CD4-positive, alpha-beta T cell (primary cell): ENCODE data around the gene APOBEC3G. TPM values are rescaled to one million over a fixed set of nuclear protein-coding genes. Genes with fewer than 3 reads are reported as not detected.
"Not testable (repeated sequence)": the region's sequence is repeated elsewhere in the genome, so short reads cannot be mapped to it uniquely, and the experiment has no call there.

Source experiments
- ATAC-seq: fragments of 200-7000 bp; cut with Tn5 transposase; one replicate; pipeline ENCODE4 v1.10.0; 2022; ENCODE audit warnings: mild to moderate bottlenecking; ENCODE audit not compliant: poor library complexity
- CTCF ChIA-PET: fragments of 350-600 bp; sonication (Branson Sonifier 250); formaldehyde crosslinking; loops from one replicate; lab custom pipeline; 2021; ENCODE audit warnings: antibody characterized with exemption, inconsistent platforms; lab: Charles Lee
- POLR2A ChIA-PET: fragments of 350-600 bp; sonication (Branson Sonifier 250); formaldehyde crosslinking; loops from one replicate; lab custom pipeline; 2021; ENCODE audit warnings: antibody characterized with exemption, inconsistent platforms; lab: Charles Lee
- DNase-seq, 14 experiments: peaks; one replicate each; pipeline ENCODE4 v3.0.0-alpha.2; 2013 to 2020; ENCODE audit warnings: mixed read lengths in 2 of 14
- H3K27ac ChIP-seq, 2 donors: one replicate each; pipeline versions ENCODE4 v1.5.1 to v1.7.0; 2013; ENCODE audit warnings: low read length in 2 of 2, low read depth in 1 of 2, mild to moderate bottlenecking in 1 of 2
- H3K27me3 ChIP-seq, 2 experiments: 1 replicate in 1 of 2; 2 replicates in 1 of 2; pipeline versions ENCODE4 v1.6.1 to v1.7.0; 2013; ENCODE audit warnings: low read length in 2 of 2, control low read depth in 1 of 2, mild to moderate bottlenecking in 1 of 2, moderate library complexity in 1 of 2; ENCODE audit not compliant: insufficient read depth in 2 of 2, control insufficient read depth in 1 of 2
- H3K36me3 ChIP-seq: one replicate; pipeline ENCODE4 v1.6.1; 2013; ENCODE audit warnings: low read length, control low read depth; ENCODE audit not compliant: insufficient read depth
- H3K4me1 ChIP-seq: one replicate; pipeline ENCODE4 v1.6.1; 2013; ENCODE audit warnings: low read length, control low read depth; ENCODE audit not compliant: insufficient read depth
- H3K4me3 ChIP-seq: one replicate; pipeline ENCODE4 v1.5.1; 2013; ENCODE audit warnings: mild to moderate bottlenecking, low read length, moderate library complexity
- H3K9me3 ChIP-seq, 2 experiments: 1 replicate in 1 of 2; 2 replicates in 1 of 2; pipeline versions ENCODE4 v1.6.1 to v1.7.0; 2013; ENCODE audit warnings: low read length in 2 of 2, mild to moderate bottlenecking in 2 of 2, control low read depth in 1 of 2, moderate library complexity in 1 of 2; ENCODE audit not compliant: control insufficient read depth in 1 of 2, insufficient read depth in 1 of 2
- H3K27ac Mint-ChIP-seq: one replicate; pipeline ENCODE4 v1.8.0; 2020; ENCODE audit warnings: mixed read lengths
- H3K27me3 Mint-ChIP-seq: one replicate; pipeline ENCODE4 v1.8.0; 2021; ENCODE audit warnings: mixed read lengths
- H3K36me3 Mint-ChIP-seq: one replicate; pipeline ENCODE4 v1.8.0; 2021; ENCODE audit warnings: low read depth, mixed read lengths
- H3K4me1 Mint-ChIP-seq: one replicate; pipeline ENCODE4 v1.8.0; 2021; ENCODE audit warnings: low read depth, mixed read lengths
- H3K4me3 Mint-ChIP-seq: one replicate; pipeline ENCODE4 v1.8.0; 2020; ENCODE audit warnings: mild to moderate bottlenecking, mixed read lengths
- H3K9me3 Mint-ChIP-seq: one replicate; pipeline ENCODE4 v1.8.0; 2020; ENCODE audit warnings: mixed read lengths
- CTCF ChIP-seq: fragments of 200-600 bp; IDR thresholded peaks from one replicate; pipeline ENCODE4 v1.8.0; 2022; ENCODE audit warnings: antibody characterized with exemption, mild to moderate bottlenecking
- intact Hi-C, 2 experiments: fragments of 100-400 bp; cut with DNase I in 1 of 2; cut with micrococcal nuclease in 1 of 2; formaldehyde crosslinking; loops; one replicate each; pipeline versions ENCODE4 v1.15.1 to v1.9.0; 2023 to 2025; cut with DNase I, micrococcal nuclease
- total RNA-seq, 174 experiments: library from RNA in 2 of 174; stranded (reverse) in 2 of 174; gene quantifications; one replicate each; pipeline ENCODE4 v1.2.3 and lab custom pipeline; 2021 to 2026

Gene APOBEC3G
- total RNA-seq, 2 experiments from 2014 or later = 18.8 to 20.6 TPM

DNA sequence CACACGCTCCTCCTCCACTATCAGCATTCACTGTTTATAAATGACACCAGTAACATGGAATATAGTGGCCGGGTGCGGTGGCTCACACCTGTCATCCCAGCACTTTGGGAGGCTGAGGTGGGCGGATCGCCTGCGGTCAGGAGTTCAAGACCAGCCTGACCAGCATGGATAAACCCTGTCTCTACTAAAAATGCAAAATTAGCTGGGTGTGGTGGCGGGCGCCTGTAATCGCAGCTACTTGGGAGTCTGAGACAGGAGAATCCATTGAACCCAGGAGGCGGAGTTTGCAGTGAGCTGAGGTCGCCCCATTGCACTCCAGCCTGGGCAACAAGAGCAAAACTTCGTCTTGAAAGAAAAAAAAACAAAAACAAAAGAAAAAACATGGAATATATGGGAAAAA, 837 bp downstream of the APOBEC3G start:
- Mint-ChIP-seq H3K4me1 (peaks cover 36% of the 10 kb centered on the region), H3K4me3 (peak overlapping the region; percentile 89), H3K36me3 (peaks cover 43% of the 10 kb centered on the region), H3K27ac (peak overlapping the region; percentile 89)
- H3K9me3 Mint-ChIP-seq, H3K9me3 ChIP-seq, ATAC-seq, H3K27me3 Mint-ChIP-seq, DNase-seq, H3K27me3 ChIP-seq, CTCF ChIA-PET: not testable (repeated sequence)
- Histone ChIP-seq H3K4me1 (peaks cover 65% of the 10 kb centered on the region), H3K27ac (peak overlapping the region; percentile 83 to 85), H3K4me3 (peak overlapping the region; percentile 80), H3K36me3 (peaks cover 29% of the 10 kb centered on the region)
- intact Hi-C loops = loop anchor here in 1 of 2 experiments (5.0 kb wide), 2 partner anchors 39 to 61 kb away; no protein-coding TSS in a partner anchor
- POLR2A ChIA-PET = interaction anchor here (2.5 kb wide), 1 partner anchor 12 kb away, joined by 19 read pairs; no protein-coding TSS in a partner anchor

DNA sequence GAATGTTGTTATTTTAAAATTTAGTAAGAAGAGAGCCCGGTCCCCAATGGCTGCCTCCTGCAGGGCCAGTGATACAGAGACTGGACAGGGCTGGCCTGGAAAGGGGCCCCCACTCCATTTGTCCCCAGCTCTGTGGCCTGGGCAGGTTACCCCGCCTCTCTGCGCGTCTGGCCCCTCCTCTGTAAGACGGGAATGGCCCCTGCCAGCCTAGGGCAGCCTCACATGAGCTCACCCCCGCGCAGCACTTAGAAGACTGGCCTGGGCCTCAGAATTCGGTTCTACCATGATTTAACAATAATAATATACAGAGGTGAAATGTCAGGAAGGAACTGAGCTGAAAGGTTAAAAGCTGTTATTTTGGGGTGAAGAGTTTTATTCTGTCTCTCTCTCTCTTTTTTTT, 1.3 kb downstream of the APOBEC3G start:
- peak overlapping the region; percentile 89 for H3K27ac Mint-ChIP-seq
- ChIA-PET POLR2A (interaction anchor here (2.5 kb wide), 1 partner anchor 11 kb away, joined by 19 read pairs; no protein-coding TSS in a partner anchor), CTCF (no interaction called here)
- DNase-seq (peak in 2 of 14 experiments; percentile 39 to 45), ATAC-seq (no peak)
- Histone ChIP-seq H3K4me1 (peaks cover 70% of the 10 kb centered on the region), H3K27me3 (no peaks in the 10 kb centered on the region), H3K36me3 (peaks cover 32% of the 10 kb centered on the region), H3K27ac (no peak overlapping the region), H3K4me3 (peak overlapping the region; percentile 80), H3K9me3 (no peaks in the 10 kb centered on the region)
- no peaks in the 10 kb centered on the region for H3K9me3 Mint-ChIP-seq
- peak overlapping the region; percentile 89 for H3K4me3 Mint-ChIP-seq
- H3K27me3 Mint-ChIP-seq = no peaks in the 10 kb centered on the region
- intact Hi-C loops = loop anchor here in 1 of 2 experiments (5.0 kb wide), 2 partner anchors 39 to 61 kb away; no protein-coding TSS in a partner anchor
- peaks cover 36% of the 10 kb centered on the region for H3K4me1 Mint-ChIP-seq
- peaks cover 47% of the 10 kb centered on the region for H3K36me3 Mint-ChIP-seq
- TF ChIP-seq CTCF = no peak

GRCh38 chr22:39079054-39079637, 2.1 kb downstream of the APOBEC3G start:
- H3K27ac ChIP-seq, H3K4me3 ChIP-seq, H3K27me3 ChIP-seq, H3K27me3 Mint-ChIP-seq, H3K27ac Mint-ChIP-seq, ATAC-seq, H3K9me3 Mint-ChIP-seq, DNase-seq, H3K9me3 ChIP-seq: not testable (repeated sequence)
- H3K36me3 ChIP-seq = peaks cover 38% of the 10 kb centered on the region
- intact Hi-C loops = loop anchor here in 1 of 2 experiments (5.0 kb wide), 2 partner anchors 38 to 62 kb away; no protein-coding TSS in a partner anchor
- H3K4me1 ChIP-seq = peaks cover 76% of the 10 kb centered on the region
- ChIA-PET CTCF (interaction anchor here (0.6 to 1.0 kb wide), 2 partner anchors 9 to 15 kb away, joined by 3 read pairs; no protein-coding TSS in a partner anchor), POLR2A (interaction anchor here (1.2 kb wide), 1 partner anchor 10 kb away, joined by 5 read pairs; no protein-coding TSS in a partner anchor)
- H3K36me3 Mint-ChIP-seq = peaks cover 47% of the 10 kb centered on the region
- H3K4me1 Mint-ChIP-seq = peaks cover 31% of the 10 kb centered on the region
- peak overlapping the region; percentile 89 for H3K4me3 Mint-ChIP-seq
